Rectal smooth muscle tissue (tissue), 1 donor: ENCODE data around the gene SLC7A6.

Source experiments
- H3K27ac ChIP-seq: one replicate; pipeline ENCODE4 v1.7.0; 2013; ENCODE audit warnings: low read depth, low read length, inconsistent platforms
- H3K27me3 ChIP-seq: one replicate; pipeline ENCODE4 v1.7.0; 2013; ENCODE audit warnings: low read length; ENCODE audit not compliant: control insufficient read depth, insufficient read depth
- H3K36me3 ChIP-seq: one replicate; pipeline ENCODE4 v1.7.0; 2013; ENCODE audit warnings: low read length; ENCODE audit not compliant: control insufficient read depth, insufficient read depth
- H3K4me1 ChIP-seq: one replicate; pipeline ENCODE4 v1.7.0; 2013; ENCODE audit warnings: low read length; ENCODE audit not compliant: control insufficient read depth, insufficient read depth
- H3K4me3 ChIP-seq: one replicate; pipeline ENCODE4 v1.7.0; 2013; ENCODE audit warnings: low read length
- H3K9ac ChIP-seq: one replicate; pipeline ENCODE4 v1.7.0; 2013; ENCODE audit warnings: low read length

Gene SLC7A6

GRCh38 chr16:68310437-68310773, 46.1 kb downstream of the SLC7A6 start:
- Histone ChIP-seq H3K27me3 (no peaks in the 10 kb centered on the region), H3K27ac (peak overlapping the region; percentile 84), H3K9ac (peak overlapping the region; percentile 96), H3K36me3 (peaks cover 6% of the 10 kb centered on the region), H3K4me3 (peak overlapping the region; percentile 100), H3K4me1 (peaks cover 15% of the 10 kb centered on the region)

- no peaks in the 10 kb centered on the region for H3K27me3 ChIP-seq
- H3K9ac ChIP-seq = peak within 1 kb of the TSS; percentile 96
- peak within 1 kb of the TSS; percentile 84 for H3K27ac ChIP-seq
- peak within 1 kb of the TSS; percentile 100 for H3K4me3 ChIP-seq
- peaks cover 15% of the 10 kb centered on the region for H3K4me1 ChIP-seq
- H3K36me3 ChIP-seq = peaks cover 8% of the 10 kb centered on the region
Measured at GRCh38 chr16:68310774-68311511, 46.6 kb downstream of the SLC7A6 start, which contains the start of the genes PRMT7 and SLC7A6OS. Gene PRMT7 (plus strand): TSS chr16:68311019. CDS start chr16:68315980, 4,961 bp downstream. Gene SLC7A6OS (minus strand): TSS chr16:68310946. CDS start chr16:68310926, 20 bp downstream.

GRCh38 chr16:68313116-68313515, 48.8 kb downstream of the SLC7A6 start:
- H3K27me3 ChIP-seq = no peaks in the 10 kb centered on the region
- peaks cover 15% of the 10 kb centered on the region for H3K4me1 ChIP-seq
- H3K27ac ChIP-seq = no peak overlapping the region
- no peak overlapping the region for H3K9ac ChIP-seq
- no peak overlapping the region for H3K4me3 ChIP-seq
- peaks cover 6% of the 10 kb centered on the region for H3K36me3 ChIP-seq

- Histone ChIP-seq H3K27ac (no peak overlapping the region), H3K27me3 (no peaks in the 10 kb centered on the region), H3K9ac (no peak overlapping the region), H3K4me1 (no peaks in the 10 kb centered on the region), H3K36me3 (peaks cover 12% of the 10 kb centered on the region), H3K4me3 (no peak overlapping the region)
Measured at GRCh38 chr16:68319185-68319908, 55.0 kb downstream of the SLC7A6 start.

- Histone ChIP-seq H3K27me3 (no peaks in the 10 kb centered on the region), H3K36me3 (peaks cover 18% of the 10 kb centered on the region), H3K27ac (no peak overlapping the region), H3K9ac (no peak overlapping the region), H3K4me3 (no peak overlapping the region), H3K4me1 (no peaks in the 10 kb centered on the region)
Measured at GRCh38 chr16:68324336-68324735, 60.0 kb downstream of the SLC7A6 start.

GRCh38 chr16:68324780-68325357, 60.5 kb downstream of the SLC7A6 start:
- no peak overlapping the region for H3K4me3 ChIP-seq
- no peaks in the 10 kb centered on the region for H3K27me3 ChIP-seq
- H3K9ac ChIP-seq = no peak overlapping the region
- H3K4me1 ChIP-seq = no peaks in the 10 kb centered on the region
- H3K27ac ChIP-seq = no peak overlapping the region
- H3K36me3 ChIP-seq = peaks cover 17% of the 10 kb centered on the region

GRCh38 chr16:68328151-68328859, 64.0 kb downstream of the SLC7A6 start:
- Histone ChIP-seq H3K36me3 (peaks cover 12% of the 10 kb centered on the region), H3K27ac (no peak overlapping the region)

GRCh38 chr16:68328860-68329390, 64.6 kb downstream of the SLC7A6 start:
- H3K27me3 ChIP-seq = no peaks in the 10 kb centered on the region
- H3K9ac ChIP-seq = no peak overlapping the region
- H3K4me3 ChIP-seq = no peak overlapping the region
- H3K4me1 ChIP-seq = no peaks in the 10 kb centered on the region
- no peak overlapping the region for H3K27ac ChIP-seq
- peaks cover 12% of the 10 kb centered on the region for H3K36me3 ChIP-seq

More at GRCh38 chr16:68328151-68328859, 64.0 kb downstream of the SLC7A6 start:
- no peak overlapping the region for H3K4me3 ChIP-seq
- H3K27me3 ChIP-seq = no peaks in the 10 kb centered on the region
- H3K4me1 ChIP-seq = no peaks in the 10 kb centered on the region
- no peak overlapping the region for H3K9ac ChIP-seq

- Histone ChIP-seq H3K27ac (no peak overlapping the region), H3K4me3 (no peak overlapping the region), H3K4me1 (no peaks in the 10 kb centered on the region), H3K9ac (no peak overlapping the region), H3K27me3 (no peaks in the 10 kb centered on the region), H3K36me3 (peaks cover under 1% of the 10 kb centered on the region)
Measured at GRCh38 chr16:68331879-68332410, 67.6 kb downstream of the SLC7A6 start.

GRCh38 chr16:68332411-68333121, 68.2 kb downstream of the SLC7A6 start:
- Histone ChIP-seq H3K9ac (no peak overlapping the region), H3K27me3 (no peaks in the 10 kb centered on the region), H3K4me3 (no peak overlapping the region), H3K36me3 (peaks cover 4% of the 10 kb centered on the region), H3K4me1 (no peaks in the 10 kb centered on the region), H3K27ac (no peak overlapping the region)

GRCh38 chr16:68335175-68335574, 70.8 kb downstream of the SLC7A6 start:
- peaks cover 14% of the 10 kb centered on the region for H3K36me3 ChIP-seq
- no peak overlapping the region for H3K27ac ChIP-seq
- H3K4me3 ChIP-seq = no peak overlapping the region
- no peaks in the 10 kb centered on the region for H3K27me3 ChIP-seq
- no peaks in the 10 kb centered on the region for H3K4me1 ChIP-seq
- no peak overlapping the region for H3K9ac ChIP-seq
